A172 (cell line): ENCODE data around the gene MRPL41. TPM values are rescaled to one million over a fixed set of nuclear protein-coding genes. Genes with fewer than 3 reads are reported as not detected.
"Not testable (repeated sequence)": the region's sequence is repeated elsewhere in the genome, so short reads cannot be mapped to it uniquely, and the experiment has no call there.

Source experiments
- DNase-seq: peaks from one replicate; pipeline ENCODE4 v3.0.0-alpha.2; 2015; ENCODE audit warnings: low spot score
- total RNA-seq: library from RNA; depleted of rRNA; stranded (reverse); fragments of >200 nt; shearing (Covaris generic); gene quantifications from 2 replicates; pipeline ENCODE4 v1.2.3, GENCODE V29; 2014

Gene MRPL41
- total RNA-seq, 1 experiment from 2014 or later = 86.1 TPM

DNA sequence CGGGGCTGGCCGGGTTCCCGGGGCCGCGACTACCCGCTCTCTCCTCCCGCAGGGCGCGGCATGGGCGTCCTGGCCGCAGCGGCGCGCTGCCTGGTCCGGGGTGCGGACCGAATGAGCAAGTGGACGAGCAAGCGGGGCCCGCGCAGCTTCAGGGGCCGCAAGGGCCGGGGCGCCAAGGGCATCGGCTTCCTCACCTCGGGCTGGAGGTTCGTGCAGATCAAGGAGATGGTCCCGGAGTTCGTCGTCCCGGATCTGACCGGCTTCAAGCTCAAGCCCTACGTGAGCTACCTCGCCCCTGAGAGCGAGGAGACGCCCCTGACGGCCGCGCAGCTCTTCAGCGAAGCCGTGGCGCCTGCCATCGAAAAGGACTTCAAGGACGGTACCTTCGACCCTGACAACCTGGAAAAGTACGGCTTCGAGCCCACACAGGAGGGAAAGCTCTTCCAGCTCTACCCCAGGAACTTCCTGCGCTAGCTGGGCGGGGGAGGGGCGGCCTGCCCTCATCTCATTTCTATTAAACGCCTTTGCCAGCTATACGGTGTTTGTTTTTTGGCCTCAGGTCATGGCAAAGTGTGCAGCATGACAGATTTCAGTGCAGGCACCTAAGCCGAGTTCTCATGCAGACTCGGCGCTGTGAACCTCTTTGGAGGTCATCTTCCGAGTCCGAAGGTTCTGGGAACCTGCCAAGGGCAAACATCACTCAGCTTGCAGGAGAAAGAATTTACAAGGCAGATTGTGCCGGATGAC is 516 bp downstream of the MRPL41 start:
- peak; percentile 13 for DNase-seq

GRCh38 chr9:137553654-137554053 is 2.0 kb downstream of the MRPL41 start:
- not testable (repeated sequence) for DNase-seq

GRCh38 chr9:137554349-137554748 is 2.7 kb downstream of the MRPL41 start:
- no peak for DNase-seq

DNA sequence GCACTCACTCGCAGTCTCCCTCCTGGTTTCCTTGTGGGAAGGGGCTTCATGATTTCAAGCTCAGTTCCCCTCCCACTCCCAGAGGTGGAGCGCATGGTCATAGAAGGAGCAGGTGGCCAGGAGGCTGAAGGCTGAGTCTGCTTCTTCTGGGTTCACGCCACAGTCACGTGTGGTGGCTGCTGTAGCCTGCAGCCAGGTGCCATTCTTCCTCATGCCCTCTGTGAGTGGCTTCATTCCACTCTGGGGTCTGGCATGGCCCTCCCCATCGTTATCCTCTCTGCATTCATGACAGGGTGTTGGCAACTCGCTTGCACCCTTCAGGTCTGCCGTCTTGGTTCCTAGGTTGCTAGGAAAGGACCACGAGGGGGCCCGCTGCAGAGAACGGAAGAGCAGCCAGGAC is 3.5 kb downstream of the MRPL41 start:
- no peak for DNase-seq

- DNase-seq = peak; percentile 51
Measured at GRCh38 chr9:137556069-137556838, 4.6 kb downstream of the MRPL41 start.

- no peak for DNase-seq
Measured at GRCh38 chr9:137558127-137558526, 6.4 kb downstream of the MRPL41 start.

DNA sequence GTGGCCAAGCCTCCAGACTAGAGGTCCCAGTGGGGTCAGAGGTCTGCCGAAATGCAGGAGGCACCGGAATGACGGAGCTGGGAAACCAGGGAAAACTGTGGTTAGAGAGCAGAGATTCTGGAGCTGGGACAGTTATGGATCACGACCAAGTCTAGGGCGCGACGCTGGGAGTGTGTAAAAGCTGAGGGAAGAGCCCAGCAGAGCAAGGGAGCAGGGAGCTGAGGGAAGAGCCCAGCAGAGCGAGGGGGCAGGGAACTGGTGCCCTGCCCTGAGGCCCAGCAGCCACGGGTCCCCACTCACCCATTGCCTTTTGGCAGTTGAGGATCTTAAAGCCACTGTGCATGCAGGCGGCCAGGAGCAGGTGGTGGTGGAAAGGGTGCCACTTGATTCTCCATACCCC is 12.5 kb downstream of the MRPL41 start:
- DNase-seq = no peak

DNA sequence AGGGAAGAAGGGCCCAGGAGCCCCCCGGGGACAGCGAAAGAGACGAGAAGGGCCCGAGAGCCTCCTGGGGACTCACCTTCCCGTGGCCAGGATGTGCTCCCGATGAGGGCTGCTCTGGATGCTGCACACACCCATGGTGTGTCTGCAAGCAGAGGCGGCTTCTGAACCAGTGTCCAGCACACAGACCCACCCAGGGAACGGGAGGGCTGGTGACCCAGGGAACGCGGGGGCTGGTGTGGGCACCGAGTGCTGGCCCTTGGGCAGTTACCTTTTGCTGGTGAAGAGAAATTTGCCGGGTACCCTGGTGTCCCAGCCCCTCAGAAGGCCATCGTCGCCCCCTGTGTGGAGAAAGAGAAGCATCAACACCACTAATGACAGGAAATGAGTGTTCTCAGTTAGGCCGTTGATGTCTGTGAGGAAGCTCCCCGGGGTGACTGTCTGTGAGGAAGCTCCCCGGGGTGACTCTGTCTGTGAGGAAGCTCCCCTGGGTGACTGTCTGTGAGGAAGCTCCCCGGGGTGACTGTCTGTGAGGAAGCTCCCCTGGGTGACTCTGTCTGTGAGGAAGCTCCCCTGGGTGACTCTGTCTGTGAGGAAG is 13.2 kb downstream of the MRPL41 start:
- no peak for DNase-seq

DNA sequence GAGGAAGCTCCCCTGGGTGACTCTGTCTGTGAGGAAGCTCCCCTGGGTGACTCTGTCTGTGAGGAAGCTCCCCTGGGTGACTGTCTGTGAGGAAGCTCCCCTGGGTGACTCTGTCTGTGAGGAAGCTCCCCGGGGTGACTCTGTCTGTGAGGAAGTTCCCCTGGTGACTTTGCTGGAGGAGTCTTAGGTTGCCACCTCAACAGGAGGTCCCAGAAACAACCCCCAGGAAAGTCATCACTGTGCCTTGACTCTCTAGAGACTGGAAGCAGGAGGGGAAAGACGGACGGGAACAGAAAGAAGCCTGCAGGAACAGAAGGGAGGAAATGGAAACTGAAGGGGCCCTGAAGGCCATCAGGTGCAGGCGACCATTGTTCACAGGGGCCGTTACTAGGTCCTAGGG is 16.8 kb downstream of the MRPL41 start:
- DNase-seq = not testable (repeated sequence)

DNA sequence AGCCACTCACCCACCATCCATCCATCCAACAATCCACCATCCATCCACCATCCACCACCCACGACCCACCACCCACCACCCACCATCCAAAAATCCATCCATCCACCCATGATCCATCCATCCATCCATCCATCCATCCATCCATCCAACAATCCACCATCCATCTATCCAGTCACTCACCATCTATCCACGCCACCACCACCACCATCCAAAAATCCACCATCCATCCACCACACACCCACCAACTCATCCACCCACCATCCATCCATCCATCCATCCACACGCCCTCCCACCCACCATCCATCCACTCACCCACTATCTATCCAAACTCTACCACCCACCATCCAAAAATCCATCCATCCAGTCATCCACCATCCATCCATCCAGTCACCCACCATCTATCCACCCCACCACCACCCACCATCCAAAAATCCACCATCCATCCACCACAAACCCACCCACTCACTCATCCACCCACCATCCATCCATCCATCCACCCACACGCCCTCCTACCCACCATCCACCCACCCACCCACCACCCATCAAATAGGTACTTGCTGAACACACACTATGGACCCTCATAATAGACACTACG is 18.0 kb downstream of the MRPL41 start:
- DNase-seq = no peak

DNA sequence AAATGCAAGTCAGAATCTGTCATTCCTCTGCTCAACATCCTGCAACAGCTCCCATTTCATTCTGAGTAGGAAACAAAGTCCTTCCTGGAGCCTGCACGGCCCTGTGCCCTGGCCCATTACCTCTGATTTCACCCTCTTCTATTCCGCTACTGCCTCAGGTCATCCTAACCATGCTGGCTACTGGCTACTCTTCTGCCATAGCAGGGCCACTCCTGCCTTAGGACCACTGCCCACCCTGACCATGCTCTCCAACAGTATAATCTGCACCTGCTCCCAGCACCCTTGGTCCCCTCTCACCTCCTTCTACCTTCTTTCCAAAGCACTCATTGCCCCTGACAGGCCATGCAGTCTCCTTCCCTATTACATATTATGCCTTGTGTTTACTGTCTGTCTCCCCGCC is 18.9 kb downstream of the MRPL41 start:
- no peak for DNase-seq

- DNase-seq = no peak
Measured at GRCh38 chr9:137574192-137574591, 22.5 kb downstream of the MRPL41 start.

DNA sequence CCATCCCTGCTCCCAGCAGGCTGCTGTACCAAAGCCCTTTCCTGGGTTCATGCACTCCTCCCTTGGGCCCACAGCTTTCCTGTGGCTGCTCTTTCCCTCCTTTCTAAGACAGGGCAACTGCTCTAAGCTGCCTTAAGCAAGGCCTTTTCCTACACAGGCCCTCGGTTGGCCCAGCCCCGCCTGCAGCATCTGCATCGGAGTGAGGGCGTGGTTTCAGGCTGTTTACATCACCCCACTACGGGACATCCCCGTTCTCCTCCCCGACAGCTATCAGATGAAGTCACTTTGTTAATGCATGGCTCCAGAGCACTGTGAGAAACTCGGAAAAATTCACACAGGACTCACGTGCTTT is 23.7 kb downstream of the MRPL41 start:
- peak; percentile 41 for DNase-seq

- DNase-seq = no peak
Measured at GRCh38 chr9:137575716-137576411, 24.2 kb downstream of the MRPL41 start.

DNA sequence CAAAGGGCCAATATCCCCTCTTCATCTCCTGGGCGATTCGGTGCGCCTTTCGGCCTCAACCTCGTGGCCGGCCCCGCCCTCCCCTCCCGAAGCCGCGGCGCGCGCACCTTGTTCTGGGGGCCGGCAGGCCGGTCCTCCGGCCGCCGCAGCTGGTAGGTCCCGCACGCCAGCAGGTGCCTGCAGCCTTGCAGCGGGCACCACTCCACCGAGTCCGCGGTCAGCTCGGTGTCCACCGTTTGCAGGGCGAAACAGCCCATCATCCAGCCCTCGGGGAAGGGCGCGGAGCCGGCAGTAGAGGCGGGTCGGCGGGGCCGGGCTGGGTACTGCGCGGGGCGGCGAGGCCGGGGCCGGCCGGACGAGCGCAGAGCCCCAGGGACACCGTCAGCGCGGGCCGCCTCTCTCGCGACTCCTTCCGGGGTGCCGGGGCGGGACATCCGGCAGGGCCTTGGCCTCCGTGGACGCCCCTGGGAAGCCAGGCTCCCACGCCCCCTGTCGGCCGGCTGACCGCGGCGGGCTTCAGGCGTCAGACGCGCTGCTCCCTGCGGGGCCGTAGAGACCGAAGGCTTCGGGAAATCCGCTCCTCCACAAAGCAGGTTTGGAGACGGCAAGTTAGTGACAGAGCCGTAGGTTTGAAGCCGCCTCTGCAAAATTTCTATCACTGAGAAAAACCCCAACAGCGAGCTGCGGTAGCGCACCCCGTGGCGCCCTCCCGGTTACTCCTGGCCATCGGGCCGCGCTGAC is 27.0 kb downstream of the MRPL41 start, which contains the start of gene DPH7:
TSS of gene DPH7 (minus strand) at position 408 of the 741 bp plus-strand sequence. CDS start at position 260, 148 bp downstream.
- DNase-seq = peak; percentile 83

DNA sequence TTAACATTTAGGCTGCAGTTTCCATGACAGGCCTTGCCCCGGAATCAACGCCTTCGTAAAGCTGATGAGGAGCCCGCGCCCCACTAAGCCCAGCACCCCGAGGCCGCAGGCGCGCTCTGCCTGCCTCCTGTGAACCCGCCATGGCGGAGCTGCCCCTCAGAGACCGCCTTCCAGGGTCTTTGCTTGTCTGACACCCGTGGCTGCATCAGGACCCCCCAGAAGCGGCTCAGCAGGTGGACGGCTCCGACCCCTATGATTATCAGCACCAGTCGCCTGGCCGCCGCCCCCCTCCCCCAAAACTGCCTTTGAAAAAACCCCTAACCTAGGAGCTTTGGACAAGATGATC is 27.6 kb downstream of the MRPL41 start:
- DNase-seq = no peak

GRCh38 chr9:137580209-137580953 is 28.7 kb downstream of the MRPL41 start:
- no peak for DNase-seq

- DNase-seq = no peak
Measured at GRCh38 chr9:137580954-137581322, 29.3 kb downstream of the MRPL41 start.

- DNase-seq = no peak
Measured at GRCh38 chr9:137581361-137582285, 29.9 kb downstream of the MRPL41 start.
